Measurements from ENCODE around the gene SDK2.

The SDK2 gene

GRCh38 chr17:73424571-73424970 is 219.7 kb downstream of the SDK2 start:
- H3K4me1 ChIP-seq (ENCODE audit: control insufficient read depth, low read length): no peaks in the 10 kb centered on the region
- H3K36me3 ChIP-seq (ENCODE audit: control insufficient read depth, low read length): no peaks in the 10 kb centered on the region
- H4K20me1 ChIP-seq (ENCODE audit: control insufficient read depth, insufficient read depth, low read depth, low read length): no peaks in the 10 kb centered on the region
- no peak for TF ChIP-seq EZH2phosphoT487 (IDR thresholded peaks at IDR 0.05; ENCODE audit: borderline replicate concordance, low read length)
- TF ChIP-seq CTCF (IDR thresholded peaks at IDR 0.05; ENCODE audit: low read depth, low read length, poor library complexity, severe bottlenecking): no peak
- no peaks in the 10 kb centered on the region for H3F3A ChIP-seq (ENCODE audit: control insufficient read depth, insufficient read depth)
- no peaks in the 10 kb centered on the region for H3K9me3 ChIP-seq (ENCODE audit: control insufficient read depth, insufficient read depth, low read length)
- H3K27me3 ChIP-seq (ENCODE audit: control insufficient read depth, low read length): no peaks in the 10 kb centered on the region
- H3K4me2 ChIP-seq (ENCODE audit: low read length): no peak overlapping the region
- no peaks in the 10 kb centered on the region for H3K79me2 ChIP-seq (ENCODE audit: control insufficient read depth, low read length)
- no peak overlapping the region for H3K4me3 ChIP-seq (ENCODE audit: low read length)
- no peaks in the 10 kb centered on the region for H3K9me2 ChIP-seq (replicated peaks; ENCODE audit: control insufficient read depth, low read length)
- H3K27ac ChIP-seq (ENCODE audit: low read depth, low read length): no peak overlapping the region

DNA sequence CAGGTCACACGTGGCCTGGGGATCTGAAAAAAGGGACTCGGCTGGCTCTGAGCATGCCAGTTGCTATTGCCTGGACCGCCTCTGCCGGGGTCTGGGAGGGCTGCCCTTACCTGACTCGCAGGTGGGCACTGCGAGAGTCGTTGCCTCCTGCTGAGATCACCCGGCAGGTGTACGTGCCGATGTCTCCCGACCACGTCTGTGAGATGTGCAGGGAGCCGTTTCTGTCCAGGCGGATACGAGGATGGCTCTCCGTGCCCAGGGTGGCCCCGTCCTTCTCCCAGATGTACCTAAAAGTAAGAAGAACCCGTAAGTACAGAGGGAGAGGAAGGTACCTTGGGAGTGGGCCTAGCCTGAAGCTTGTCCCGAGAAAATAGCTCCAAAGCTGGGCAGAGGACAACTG is 220.4 kb downstream of the SDK2 start:
- H3K4me1 ChIP-seq (ENCODE audit: control insufficient read depth, low read length): no peaks in the 10 kb centered on the region
- H3K36me3 ChIP-seq (ENCODE audit: control insufficient read depth, low read length): no peaks in the 10 kb centered on the region
- H3K4me2 ChIP-seq (ENCODE audit: low read length): no peak overlapping the region
- no peaks in the 10 kb centered on the region for H3K27me3 ChIP-seq (ENCODE audit: control insufficient read depth, low read length)
- no peaks in the 10 kb centered on the region for H4K20me1 ChIP-seq (ENCODE audit: control insufficient read depth, insufficient read depth, low read depth, low read length)
- no peaks in the 10 kb centered on the region for H3K79me2 ChIP-seq (ENCODE audit: control insufficient read depth, low read length)
- H3K9me3 ChIP-seq (ENCODE audit: control insufficient read depth, insufficient read depth, low read length): no peaks in the 10 kb centered on the region
- no peaks in the 10 kb centered on the region for H3K9me2 ChIP-seq (replicated peaks; ENCODE audit: control insufficient read depth, low read length)
- no peak for TF ChIP-seq CTCF (IDR thresholded peaks at IDR 0.05; ENCODE audit: low read depth, low read length, poor library complexity, severe bottlenecking)
- no peak for TF ChIP-seq EZH2phosphoT487 (IDR thresholded peaks at IDR 0.05; ENCODE audit: borderline replicate concordance, low read length)
- no peak overlapping the region for H3K27ac ChIP-seq (ENCODE audit: low read depth, low read length)
- no peaks in the 10 kb centered on the region for H3F3A ChIP-seq (ENCODE audit: control insufficient read depth, insufficient read depth)
- H3K4me3 ChIP-seq (ENCODE audit: low read length): no peak overlapping the region

GRCh38 chr17:73423159-73423715 is 221.0 kb downstream of the SDK2 start:
- TF ChIP-seq CTCF (IDR thresholded peaks at IDR 0.05; ENCODE audit: low read depth, low read length, poor library complexity, severe bottlenecking): no peak
- no peaks in the 10 kb centered on the region for H3K9me3 ChIP-seq (ENCODE audit: control insufficient read depth, insufficient read depth, low read length)
- H3K27ac ChIP-seq (ENCODE audit: low read depth, low read length): no peak overlapping the region
- no peaks in the 10 kb centered on the region for H4K20me1 ChIP-seq (ENCODE audit: control insufficient read depth, insufficient read depth, low read depth, low read length)
- no peaks in the 10 kb centered on the region for H3K27me3 ChIP-seq (ENCODE audit: control insufficient read depth, low read length)
- no peaks in the 10 kb centered on the region for H3K4me1 ChIP-seq (ENCODE audit: control insufficient read depth, low read length)
- no peak overlapping the region for H3K4me3 ChIP-seq (ENCODE audit: low read length)
- no peaks in the 10 kb centered on the region for H3K36me3 ChIP-seq (ENCODE audit: control insufficient read depth, low read length)
- no peaks in the 10 kb centered on the region for H3K9me2 ChIP-seq (replicated peaks; ENCODE audit: control insufficient read depth, low read length)
- no peaks in the 10 kb centered on the region for H3K79me2 ChIP-seq (ENCODE audit: control insufficient read depth, low read length)
- no peak overlapping the region for H3K4me2 ChIP-seq (ENCODE audit: low read length)
- H3F3A ChIP-seq (ENCODE audit: control insufficient read depth, insufficient read depth): no peaks in the 10 kb centered on the region

Data from DOHH2 (cell line).